ENCODE measurements around the gene TREML1. TPM values are rescaled to one million over a fixed set of nuclear protein-coding genes. Genes with fewer than 3 reads are reported as not detected.
"Not testable (repeated sequence)": the region's sequence is repeated elsewhere in the genome, so short reads cannot be mapped to it uniquely, and the experiment has no call there.

Gene TREML1
- total RNA-seq, 1 donor from 2014 or later, result not detected

- no peak for DNase-seq (ENCODE audit: low read depth in 2 of 2)
Observed at GRCh38 chr6:41153451-41153850, 696 bp downstream of the TREML1 start.

GRCh38 chr6:41150671-41151070, 3.5 kb downstream of the TREML1 start:
- no peak for DNase-seq (ENCODE audit: low read depth in 2 of 2)

- DNase-seq (ENCODE audit: low read depth in 2 of 2), result no peak
Observed at GRCh38 chr6:41147917-41148316, 6.2 kb downstream of the TREML1 start.

- DNase-seq (ENCODE audit: low read depth in 2 of 2), result no peak
Observed at GRCh38 chr6:41136911-41137310, 17.2 kb downstream of the TREML1 start.

GRCh38 chr6:41135062-41135832, 18.9 kb downstream of the TREML1 start:
- DNase-seq (ENCODE audit: low read depth in 2 of 2), result no peak

GRCh38 chr6:41132254-41132653, 21.9 kb downstream of the TREML1 start:
- DNase-seq (ENCODE audit: low read depth in 2 of 2), result no peak

- DNase-seq (ENCODE audit: low read depth in 2 of 2), result no peak
Observed at GRCh38 chr6:41125282-41125681, 28.9 kb downstream of the TREML1 start.

- no peak for DNase-seq (ENCODE audit: low read depth in 2 of 2)
Observed at GRCh38 chr6:41122918-41123317, 31.2 kb downstream of the TREML1 start.

GRCh38 chr6:41122373-41122772, 31.8 kb downstream of the TREML1 start:
- no peak for DNase-seq (ENCODE audit: low read depth in 2 of 2)

GRCh38 chr6:41120058-41120457, 34.1 kb downstream of the TREML1 start:
- no peak for DNase-seq (ENCODE audit: low read depth in 2 of 2)

GRCh38 chr6:41119508-41119907, 34.6 kb downstream of the TREML1 start:
- DNase-seq (ENCODE audit: low read depth in 2 of 2), result no peak

- DNase-seq (ENCODE audit: low read depth in 2 of 2), result not testable (repeated sequence)
Observed at GRCh38 chr6:41115027-41115426, 39.1 kb downstream of the TREML1 start.

GRCh38 chr6:41111017-41111416, 43.1 kb downstream of the TREML1 start:
- DNase-seq (ENCODE audit: low read depth in 2 of 2), result no peak

- DNase-seq (ENCODE audit: low read depth in 2 of 2), result no peak
Observed at GRCh38 chr6:41103847-41104246, 50.3 kb downstream of the TREML1 start.

- no peak for DNase-seq (ENCODE audit: low read depth in 2 of 2)
Observed at GRCh38 chr6:41100871-41101287, 53.3 kb downstream of the TREML1 start.

Other genes with a start within 250 kb of the TREML1 start
- under 0.01 and 0.13 TPM in 2 replicates for gene UNC5CL, start 115.1 kb downstream of the TREML1 start, total RNA-seq
- gene TSPO2, start 111.9 kb downstream of the TREML1 start, total RNA-seq, result not detected in 2 replicates
- not detected in 2 replicates for gene APOBEC2, start 101.1 kb downstream of the TREML1 start, total RNA-seq
- 6.7 and 7.6 TPM in 2 replicates for gene OARD1, start 82.0 kb downstream of the TREML1 start, total RNA-seq
- 12.6 and 20.7 TPM in 2 replicates for gene NFYA, start 81.4 kb downstream of the TREML1 start, total RNA-seq
- not detected in 2 replicates for gene TREM2, start 8.8 kb upstream of the TREML1 start, total RNA-seq
- gene TREML2, start 46.8 kb upstream of the TREML1 start, total RNA-seq, result not detected in 2 replicates
- not detected in 2 replicates for gene TREML4, start 74.0 kb upstream of the TREML1 start, total RNA-seq
- 0.13 TPM in 1 of 2 replicates, not detected in the other for gene TREM1, start 132.3 kb upstream of the TREML1 start, total RNA-seq
- gene NCR2, start 181.3 kb upstream of the TREML1 start, total RNA-seq, result not detected in 2 replicates

All from dermis microvascular lymphatic vessel endothelial cell (primary cell).